ENCODE measurements around the gene NAGLU.

NAGLU gene

DNA sequence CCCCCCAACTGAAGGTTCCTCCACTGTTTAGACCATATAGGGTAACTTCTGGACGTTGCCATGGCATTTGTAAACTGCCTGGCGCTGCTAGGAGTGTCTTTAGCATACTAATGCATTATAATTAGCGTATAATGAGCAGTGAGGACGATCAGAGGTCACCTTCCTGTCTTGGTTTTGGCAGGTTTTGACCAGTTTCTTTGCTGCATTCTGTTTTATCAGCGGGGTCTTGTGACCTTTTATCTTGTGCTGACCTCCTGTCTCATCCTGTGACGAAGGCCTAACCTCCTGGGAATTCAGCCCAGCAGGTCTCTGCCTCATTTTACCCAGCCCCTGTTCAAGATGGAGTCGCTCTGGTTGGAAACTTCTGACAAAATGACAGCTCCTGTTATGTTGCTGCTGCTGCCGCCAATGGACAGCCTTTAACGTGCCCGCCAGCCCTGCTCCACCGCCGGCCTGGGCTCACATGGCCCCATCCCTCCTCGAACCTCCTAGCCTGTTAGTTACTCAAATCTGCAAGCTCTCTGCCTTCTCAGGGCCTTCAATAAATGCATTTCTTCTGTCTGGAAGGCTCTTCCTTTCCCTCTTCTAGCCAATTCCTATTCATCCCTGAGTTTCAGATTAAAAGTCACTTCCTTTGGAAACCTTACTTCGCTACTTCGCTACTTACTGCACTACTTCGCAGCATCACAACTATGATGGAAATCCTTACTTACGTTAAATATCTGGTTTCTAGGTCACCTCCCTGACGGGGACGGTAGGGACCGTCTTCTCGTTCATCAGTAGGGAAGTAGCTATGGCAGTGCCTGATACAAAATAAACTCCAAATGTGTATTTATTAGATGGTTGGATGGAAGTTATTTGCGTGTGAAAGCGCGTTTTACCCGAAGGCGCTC, 640 bp upstream of the NAGLU start:
- H3K9me3 ChIP-seq (ENCODE audit: insufficient read depth, low read length) = no peaks in the 10 kb centered on the region
- no peak for TF ChIP-seq EZH2phosphoT487 (IDR thresholded peaks at IDR 0.05; ENCODE audit: low read depth)
- TF ChIP-seq, protein P1, sequence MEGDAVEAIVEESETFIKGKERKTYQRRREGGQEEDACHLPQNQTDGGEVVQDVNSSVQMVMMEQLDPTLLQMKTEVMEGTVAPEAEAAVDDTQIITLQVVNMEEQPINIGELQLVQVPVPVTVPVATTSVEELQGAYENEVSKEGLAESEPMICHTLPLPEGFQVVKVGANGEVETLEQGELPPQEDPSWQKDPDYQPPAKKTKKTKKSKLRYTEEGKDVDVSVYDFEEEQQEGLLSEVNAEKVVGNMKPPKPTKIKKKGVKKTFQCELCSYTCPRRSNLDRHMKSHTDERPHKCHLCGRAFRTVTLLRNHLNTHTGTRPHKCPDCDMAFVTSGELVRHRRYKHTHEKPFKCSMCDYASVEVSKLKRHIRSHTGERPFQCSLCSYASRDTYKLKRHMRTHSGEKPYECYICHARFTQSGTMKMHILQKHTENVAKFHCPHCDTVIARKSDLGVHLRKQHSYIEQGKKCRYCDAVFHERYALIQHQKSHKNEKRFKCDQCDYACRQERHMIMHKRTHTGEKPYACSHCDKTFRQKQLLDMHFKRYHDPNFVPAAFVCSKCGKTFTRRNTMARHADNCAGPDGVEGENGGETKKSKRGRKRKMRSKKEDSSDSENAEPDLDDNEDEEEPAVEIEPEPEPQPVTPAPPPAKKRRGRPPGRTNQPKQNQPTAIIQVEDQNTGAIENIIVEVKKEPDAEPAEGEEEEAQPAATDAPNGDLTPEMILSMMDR (IDR thresholded peaks at IDR 0.05; ENCODE audit: low read depth, low read length) = no peak
- peak overlapping the region; percentile 84 for H3K4me3 ChIP-seq (ENCODE audit: low read length)
- H3K79me2 ChIP-seq (ENCODE audit: low read length) = peaks cover 23% of the 10 kb centered on the region
- peak overlapping the region; percentile 79 for H2AFZ ChIP-seq (ENCODE audit: low read depth, low read length)
- H3K4me1 ChIP-seq (ENCODE audit: low read length) = peaks cover 37% of the 10 kb centered on the region
- H3K36me3 ChIP-seq (replicated peaks; ENCODE audit: low read depth, low read length) = peaks cover 16% of the 10 kb centered on the region
- H4K20me1 ChIP-seq (ENCODE audit: insufficient read depth, low read length) = peaks cover 13% of the 10 kb centered on the region; the same call in 1 of the 2 replicates
- peak overlapping the region; percentile 77 for H3K27ac ChIP-seq (ENCODE audit: low read length)
- H3K27me3 ChIP-seq (ENCODE audit: low read depth, low read length) = no peaks in the 10 kb centered on the region
- H3K4me2 ChIP-seq (ENCODE audit: low read length) = peak overlapping the region; percentile 98
- H3K9ac ChIP-seq (ENCODE audit: low read length) = peak overlapping the region; percentile 93

DNA sequence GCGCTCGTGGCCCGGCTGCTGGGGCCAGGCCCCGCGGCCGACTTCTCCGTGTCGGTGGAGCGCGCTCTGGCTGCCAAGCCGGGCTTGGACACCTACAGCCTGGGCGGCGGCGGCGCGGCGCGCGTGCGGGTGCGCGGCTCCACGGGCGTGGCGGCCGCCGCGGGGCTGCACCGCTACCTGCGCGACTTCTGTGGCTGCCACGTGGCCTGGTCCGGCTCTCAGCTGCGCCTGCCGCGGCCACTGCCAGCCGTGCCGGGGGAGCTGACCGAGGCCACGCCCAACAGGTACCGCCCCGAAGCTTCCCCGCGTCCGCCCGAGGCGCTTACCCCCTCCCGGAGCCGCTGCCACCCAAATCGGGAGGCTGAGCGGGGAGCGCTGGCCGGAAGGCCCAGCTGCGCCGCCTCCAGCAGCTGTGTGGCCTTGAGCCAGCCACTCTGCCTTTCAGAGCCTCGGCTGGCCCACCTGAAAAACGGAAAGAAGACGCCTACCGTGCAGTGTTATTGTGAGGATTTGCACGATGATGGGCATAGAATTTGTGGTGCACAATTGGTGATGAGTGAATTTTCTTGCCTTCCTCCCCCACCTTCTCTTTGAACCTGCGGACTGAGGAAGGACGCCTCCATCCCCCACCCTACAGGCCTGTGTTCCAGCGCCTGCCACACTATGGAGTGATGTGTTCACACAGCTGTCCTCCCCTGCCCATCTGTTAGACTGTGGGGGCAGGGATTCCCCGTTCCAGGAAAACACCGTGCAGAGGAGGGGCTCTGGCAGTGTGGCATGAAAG, 523 bp downstream of the NAGLU start:
- Histone ChIP-seq H3K27ac (ENCODE audit: low read length) (peak overlapping the region; percentile 53), H2AFZ (ENCODE audit: low read depth, low read length) (no peak overlapping the region), H3K36me3 (replicated peaks; ENCODE audit: low read depth, low read length) (peaks cover 25% of the 10 kb centered on the region), H4K20me1 (ENCODE audit: insufficient read depth, low read length) (peaks cover 13% of the 10 kb centered on the region; the same call in 1 of the 2 replicates), H3K4me3 (ENCODE audit: low read length) (peak overlapping the region; percentile 84), H3K79me2 (ENCODE audit: low read length) (peaks cover 23% of the 10 kb centered on the region), H3K27me3 (ENCODE audit: low read depth, low read length) (no peaks in the 10 kb centered on the region), H3K4me1 (ENCODE audit: low read length) (peaks cover 27% of the 10 kb centered on the region), H3K9ac (ENCODE audit: low read length) (peak overlapping the region; percentile 93), H3K4me2 (ENCODE audit: low read length) (peak overlapping the region; percentile 97), H3K9me3 (ENCODE audit: insufficient read depth, low read length) (no peaks in the 10 kb centered on the region)
- TF ChIP-seq EZH2phosphoT487 (IDR thresholded peaks at IDR 0.05; ENCODE audit: low read depth) = no peak
- TF ChIP-seq, protein P1 (IDR thresholded peaks at IDR 0.05; ENCODE audit: low read depth, low read length) = no peak

DNA sequence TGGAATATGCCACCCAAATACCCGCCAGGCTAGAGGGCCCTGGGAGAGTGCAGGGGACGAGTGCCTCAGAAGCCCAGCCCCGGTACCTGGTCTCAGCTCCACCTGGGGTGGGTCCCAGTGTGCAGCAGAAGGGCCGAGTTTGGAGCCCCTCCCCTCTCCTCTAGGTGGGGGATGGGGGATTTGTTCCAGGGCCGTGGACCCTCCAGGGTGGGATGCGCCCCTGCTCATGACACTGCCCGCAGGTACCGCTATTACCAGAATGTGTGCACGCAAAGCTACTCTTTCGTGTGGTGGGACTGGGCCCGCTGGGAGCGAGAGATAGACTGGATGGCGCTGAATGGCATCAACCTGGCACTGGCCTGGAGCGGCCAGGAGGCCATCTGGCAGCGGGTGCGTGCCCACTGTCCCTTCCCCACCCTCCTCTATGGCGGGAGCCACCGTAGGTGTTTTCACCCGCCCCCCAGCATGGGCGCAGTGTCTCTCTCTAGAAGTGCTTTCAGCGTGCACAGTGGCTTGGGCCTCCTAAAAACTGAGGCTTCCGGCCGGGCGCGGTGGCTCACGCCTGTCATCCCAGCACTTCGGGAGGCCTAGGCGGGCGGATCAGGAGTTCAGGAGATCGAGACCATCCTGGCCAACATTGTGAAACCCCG, 1.2 kb downstream of the NAGLU start:
- Histone ChIP-seq H3K9me3 (ENCODE audit: insufficient read depth, low read length) (no peaks in the 10 kb centered on the region), H3K36me3 (replicated peaks; ENCODE audit: low read depth, low read length) (peaks cover 26% of the 10 kb centered on the region), H3K4me1 (ENCODE audit: low read length) (peaks cover 24% of the 10 kb centered on the region), H3K4me2 (ENCODE audit: low read length) (peak overlapping the region; percentile 97), H3K27me3 (ENCODE audit: low read depth, low read length) (no peaks in the 10 kb centered on the region), H3K9ac (ENCODE audit: low read length) (peak overlapping the region; percentile 93), H3K27ac (ENCODE audit: low read length) (peak overlapping the region; percentile 53), H2AFZ (ENCODE audit: low read depth, low read length) (no peak overlapping the region), H3K4me3 (ENCODE audit: low read length) (peak overlapping the region; percentile 84), H3K79me2 (ENCODE audit: low read length) (peaks cover 23% of the 10 kb centered on the region), H4K20me1 (ENCODE audit: insufficient read depth, low read length) (peaks cover 13% of the 10 kb centered on the region; the same call in 1 of the 2 replicates)
- TF ChIP-seq EZH2phosphoT487 (IDR thresholded peaks at IDR 0.05; ENCODE audit: low read depth) = no peak
- TF ChIP-seq, protein P1 (IDR thresholded peaks at IDR 0.05; ENCODE audit: low read depth, low read length) = no peak

All from OCI-LY3 (cell line).